Measurements from ENCODE around the gene NR2F1-AS1.
"Not testable (repeated sequence)": the region's sequence is repeated elsewhere in the genome, so short reads cannot be mapped to it uniquely, and the experiment has no call there.

The NR2F1-AS1 gene

GRCh38 chr5:93461756-93462155 is 119.3 kb downstream of the NR2F1-AS1 start:
- H3K27ac ChIP-seq = no peak overlapping the region
- no peak for TF ChIP-seq CTCF (conservative IDR thresholded peaks at IDR 0.05)

- no peak overlapping the region for H3K27ac ChIP-seq
- TF ChIP-seq CTCF (conservative IDR thresholded peaks at IDR 0.05) = no peak
Measured at GRCh38 chr5:93460286-93460685, 120.7 kb downstream of the NR2F1-AS1 start.

- not testable (repeated sequence) for H3K27ac ChIP-seq
Measured at GRCh38 chr5:93456796-93457195, 124.2 kb downstream of the NR2F1-AS1 start.

- TF ChIP-seq CTCF (conservative IDR thresholded peaks at IDR 0.05) = no peak
- no peak overlapping the region for H3K27ac ChIP-seq
Measured at GRCh38 chr5:93454896-93455295, 126.1 kb downstream of the NR2F1-AS1 start.

GRCh38 chr5:93452255-93452654 is 128.8 kb downstream of the NR2F1-AS1 start:
- no peak for TF ChIP-seq CTCF (conservative IDR thresholded peaks at IDR 0.05)
- H3K27ac ChIP-seq = no peak overlapping the region

- no peak for TF ChIP-seq CTCF (conservative IDR thresholded peaks at IDR 0.05)
- H3K27ac ChIP-seq = no peak overlapping the region
Measured at GRCh38 chr5:93438124-93438523, 142.9 kb downstream of the NR2F1-AS1 start.

GRCh38 chr5:93436083-93436482 is 144.9 kb downstream of the NR2F1-AS1 start:
- TF ChIP-seq CTCF (conservative IDR thresholded peaks at IDR 0.05) = no peak
- no peak overlapping the region for H3K27ac ChIP-seq

- no peak overlapping the region for H3K27ac ChIP-seq
- no peak for TF ChIP-seq CTCF (conservative IDR thresholded peaks at IDR 0.05)
Measured at GRCh38 chr5:93433422-93433821, 147.6 kb downstream of the NR2F1-AS1 start.
